SK-N-SH (cell line): Measurements from ENCODE around the gene ASTN2.

Experiments used
- MEF2A ChIP-seq: IDR thresholded peaks from 2 replicates; pipeline ENCODE4 v1.4.0; 2012; ENCODE audit warnings: low read depth, borderline replicate concordance
- RCOR1 ChIP-seq: fragments of 150-350 bp; IDR thresholded peaks from 2 replicates; pipeline ENCODE4 v1.6.1; 2017; ENCODE audit warnings: antibody characterized with exemption, low read length

GRCh38 chr9:117414906-117415331 is at the start of gene ASTN2:
- TF ChIP-seq RCOR1 (no peak), MEF2A (no peak)
